Right atrium auricular region (tissue), 2 donors: Measurements from ENCODE around the gene PRRC2A. TPM values are rescaled to one million over a fixed set of nuclear protein-coding genes. Genes with fewer than 3 reads are reported as not detected.

Experiments used
- DNase-seq: peaks from one replicate; pipeline ENCODE4 v3.0.0-alpha.2; 2019; ENCODE audit warnings: low spot score
- H3K27ac ChIP-seq, 2 donors: fragments of 200-600 bp; sonication (generic); 1 replicate in 1 of 2; 2 replicates in 1 of 2; pipeline ENCODE4 v1.5.1; 2016 to 2019
- H3K27me3 ChIP-seq, 2 donors: fragments of 200-600 bp; sonication (generic); one replicate each; pipeline versions ENCODE4 v1.5.1 to v1.6.0; 2017 to 2019
- H3K36me3 ChIP-seq: fragments of 200-600 bp; sonication (generic); one replicate; pipeline ENCODE4 v1.5.1; 2016
- H3K4me1 ChIP-seq, 2 donors: fragments of 200-600 bp; sonication (generic); one replicate each; pipeline versions ENCODE4 v1.5.1 to v1.6.0; 2017 to 2019
- H3K4me3 ChIP-seq, 2 donors: fragments of 200-600 bp; sonication (generic); 1 replicate in 1 of 2; 2 replicates in 1 of 2; pipeline ENCODE4 v1.5.1; 2017 to 2019; ENCODE audit warnings: mild to moderate bottlenecking in 1 of 2, moderate library complexity in 1 of 2
- H3K9me3 ChIP-seq, 2 donors: fragments of 200-600 bp; sonication (generic); one replicate each; pipeline ENCODE4 v1.5.1; 2019
- total RNA-seq, 2 donors: library from RNA; depleted of rRNA; stranded (reverse); fragments of >200 nt; gene quantifications; one replicate each; pipeline ENCODE4 v1.1.0, GENCODE V29; 2016
- TF ChIP-seq, protein P1 (sequence below), 2 donors: fragments of 200-600 bp; sonication (generic); IDR thresholded peaks; one replicate each; pipeline ENCODE4 v1.5.1; 2019; ENCODE audit warnings: antibody characterized with exemption in 2 of 2

Gene PRRC2A
- total RNA-seq, 2 donors from 2014 or later = 61.0 to 96.7 TPM

DNA sequence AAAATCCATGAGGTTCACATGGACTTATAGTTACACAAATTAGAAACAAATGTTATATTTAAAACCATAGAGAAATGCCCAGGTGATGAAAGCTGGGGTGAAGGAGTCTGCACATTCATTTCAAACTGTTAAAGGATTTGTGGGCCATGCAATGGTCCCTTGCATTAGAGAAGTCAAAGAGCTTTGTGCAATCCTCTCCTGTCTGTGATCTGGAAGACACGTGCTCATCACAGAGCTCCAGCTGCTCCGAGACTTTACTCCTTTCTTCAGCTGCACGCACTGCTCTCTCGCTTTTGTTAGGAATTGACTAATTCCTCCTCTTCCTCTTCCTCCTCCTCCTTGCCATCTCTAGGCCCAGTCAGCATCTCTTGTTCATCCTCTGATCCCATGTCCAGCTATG, 9.5 kb upstream of the PRRC2A start:
- Histone ChIP-seq H3K4me1 (no peaks in the 10 kb centered on the region), H3K27ac (no peak overlapping the region), H3K4me3 (no peak overlapping the region), H3K9me3 (no peaks in the 10 kb centered on the region), H3K27me3 (no peaks in the 10 kb centered on the region), H3K36me3 (no peaks in the 10 kb centered on the region)
- DNase-seq = no peak
- TF ChIP-seq, protein P1, sequence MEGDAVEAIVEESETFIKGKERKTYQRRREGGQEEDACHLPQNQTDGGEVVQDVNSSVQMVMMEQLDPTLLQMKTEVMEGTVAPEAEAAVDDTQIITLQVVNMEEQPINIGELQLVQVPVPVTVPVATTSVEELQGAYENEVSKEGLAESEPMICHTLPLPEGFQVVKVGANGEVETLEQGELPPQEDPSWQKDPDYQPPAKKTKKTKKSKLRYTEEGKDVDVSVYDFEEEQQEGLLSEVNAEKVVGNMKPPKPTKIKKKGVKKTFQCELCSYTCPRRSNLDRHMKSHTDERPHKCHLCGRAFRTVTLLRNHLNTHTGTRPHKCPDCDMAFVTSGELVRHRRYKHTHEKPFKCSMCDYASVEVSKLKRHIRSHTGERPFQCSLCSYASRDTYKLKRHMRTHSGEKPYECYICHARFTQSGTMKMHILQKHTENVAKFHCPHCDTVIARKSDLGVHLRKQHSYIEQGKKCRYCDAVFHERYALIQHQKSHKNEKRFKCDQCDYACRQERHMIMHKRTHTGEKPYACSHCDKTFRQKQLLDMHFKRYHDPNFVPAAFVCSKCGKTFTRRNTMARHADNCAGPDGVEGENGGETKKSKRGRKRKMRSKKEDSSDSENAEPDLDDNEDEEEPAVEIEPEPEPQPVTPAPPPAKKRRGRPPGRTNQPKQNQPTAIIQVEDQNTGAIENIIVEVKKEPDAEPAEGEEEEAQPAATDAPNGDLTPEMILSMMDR (IDR thresholded peaks at IDR 0.05) = no peak

GRCh38 chr6:31614075-31614619, 6.4 kb upstream of the PRRC2A start:
- Histone ChIP-seq H3K36me3 (no peaks in the 10 kb centered on the region), H3K27me3 (no peaks in the 10 kb centered on the region), H3K4me1 (no peaks in the 10 kb centered on the region), H3K27ac (no peak overlapping the region), H3K9me3 (no peaks in the 10 kb centered on the region), H3K4me3 (no peak overlapping the region)
- no peak for DNase-seq
- TF ChIP-seq, protein P1 (IDR thresholded peaks at IDR 0.05) = no peak

DNA sequence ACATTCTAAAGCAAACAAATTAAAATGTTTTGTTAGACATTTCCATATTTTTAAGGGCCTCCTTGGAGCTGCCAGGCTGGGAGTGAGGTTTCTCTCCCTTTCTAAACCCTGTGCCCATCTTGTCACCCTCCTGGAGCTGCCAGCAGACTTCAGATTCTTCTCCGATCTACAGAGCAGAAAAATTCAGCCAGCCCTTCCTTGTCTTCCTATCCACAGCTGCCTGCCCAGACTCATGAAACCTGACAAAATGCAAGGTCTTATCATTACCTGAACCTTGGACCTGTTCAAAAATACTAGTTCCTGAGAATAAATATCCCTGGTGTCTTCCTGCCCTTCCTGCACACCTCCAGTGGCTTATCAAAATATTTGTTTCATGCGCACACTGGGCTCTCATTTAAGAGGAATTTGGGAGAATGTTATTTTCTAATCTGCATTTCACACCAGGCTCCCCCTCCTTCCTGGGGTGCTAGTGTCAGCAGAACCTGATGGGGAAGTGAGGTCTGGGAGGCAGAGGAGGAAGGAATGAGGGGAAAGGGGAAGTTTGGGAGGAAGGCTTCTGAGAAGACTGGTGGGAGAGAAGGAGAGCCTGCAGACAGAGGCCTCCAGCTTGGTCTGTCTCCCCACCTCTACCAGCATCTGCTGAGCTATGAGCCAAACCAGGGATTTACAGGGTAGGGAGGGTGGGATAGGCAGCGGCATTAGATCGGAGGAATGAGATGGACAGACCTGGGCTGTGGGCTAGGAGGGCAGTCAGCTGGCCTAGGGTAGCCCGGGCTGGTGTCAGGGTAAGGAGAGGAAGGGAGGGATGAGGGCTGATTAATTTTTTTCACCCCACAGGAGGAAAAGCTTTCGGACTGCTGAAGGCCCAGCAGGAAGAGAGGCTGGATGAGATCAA, 5.6 kb upstream of the PRRC2A start, which contains the start of gene AIF1:
Gene AIF1, plus strand, starts transcription at position 551 of the 895 bp plus-strand sequence. Its CDS starts 96 bp downstream, at position 647.
- Histone ChIP-seq H3K4me3 (peak within 1 kb of the TSS in 1 of 2 donors; percentile 22), H3K36me3 (no peaks in the 10 kb centered on the region), H3K27ac (peak within 1 kb of the TSS in 1 of 2 donors; percentile 40), H3K4me1 (no peaks in the 10 kb centered on the region), H3K27me3 (no peaks in the 10 kb centered on the region), H3K9me3 (no peaks in the 10 kb centered on the region)
- TF ChIP-seq, protein P1 (IDR thresholded peaks at IDR 0.05) = no peak
- no peak for DNase-seq

- no peaks in the 10 kb centered on the region for H3K27me3 ChIP-seq
- no peak for DNase-seq
- H3K4me1 ChIP-seq = no peaks in the 10 kb centered on the region
- H3K27ac ChIP-seq = peak overlapping the region in 1 of 2 donors; percentile 40
- peak overlapping the region in 1 of 2 donors; percentile 22 for H3K4me3 ChIP-seq
- no peaks in the 10 kb centered on the region for H3K9me3 ChIP-seq
- TF ChIP-seq, protein P1 (IDR thresholded peaks at IDR 0.05) = no peak
- no peaks in the 10 kb centered on the region for H3K36me3 ChIP-seq
Measured at GRCh38 chr6:31615748-31616147, 4.8 kb upstream of the PRRC2A start.

DNA sequence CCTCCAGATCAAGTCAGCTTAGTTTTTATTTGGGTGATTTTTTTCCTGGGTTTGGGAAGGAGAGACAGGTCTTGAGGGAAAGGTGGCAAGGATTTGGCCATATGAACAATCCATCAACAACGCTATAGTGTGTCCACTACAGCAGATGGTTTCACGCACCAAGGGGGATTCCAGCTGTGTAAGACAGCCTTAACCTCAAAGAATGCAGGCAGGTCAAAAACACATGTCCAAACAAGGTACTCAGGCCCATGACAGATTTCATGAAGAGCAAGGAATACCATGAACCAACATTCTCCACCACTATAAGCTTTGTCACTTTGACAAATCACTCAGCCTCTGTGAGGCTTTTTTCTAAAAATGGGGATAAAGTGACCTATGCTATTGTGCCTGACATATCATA, 3.5 kb upstream of the PRRC2A start:
- Histone ChIP-seq H3K36me3 (no peaks in the 10 kb centered on the region), H3K4me3 (no peak overlapping the region), H3K4me1 (peaks cover 0 to 8% of the 10 kb centered on the region in 2 donors), H3K27me3 (no peaks in the 10 kb centered on the region), H3K9me3 (no peaks in the 10 kb centered on the region), H3K27ac (no peak overlapping the region)
- TF ChIP-seq, protein P1 (IDR thresholded peaks at IDR 0.05) = no peak
- DNase-seq = no peak
